Mucosa of descending colon (tissue), 3 donors: Measurements from ENCODE around the gene GPR176. TPM values are rescaled to one million over a fixed set of nuclear protein-coding genes. Genes with fewer than 3 reads are reported as not detected.

ENCODE experiments used
- ATAC-seq: fragments of 200-7000 bp; cut with Tn5 transposase; one replicate; pipeline ENCODE4 v1.9.1; 2020; ENCODE audit warnings: mild to moderate bottlenecking, moderate library complexity
- DNase-seq, 3 donors: peaks; one replicate each; pipeline ENCODE4 v3.0.0-alpha.2; 2020
- H3K36me3 ChIP-seq: fragments of 200-600 bp; one replicate; pipeline ENCODE4 v1.8.0; 2021; ENCODE audit warnings: low read depth, mild to moderate bottlenecking
- H3K4me1 ChIP-seq: fragments of 200-600 bp; one replicate; pipeline ENCODE4 v1.8.0; 2021; ENCODE audit warnings: low read depth, mild to moderate bottlenecking
- H3K4me3 ChIP-seq: fragments of 200-600 bp; one replicate; pipeline ENCODE4 v1.8.0; 2021; ENCODE audit warnings: mild to moderate bottlenecking
- H3K9me3 ChIP-seq: fragments of 200-600 bp; one replicate; pipeline ENCODE4 v1.8.0; 2021; ENCODE audit warnings: mild to moderate bottlenecking
- CTCF ChIP-seq: fragments of 200-600 bp; IDR thresholded peaks from one replicate; pipeline ENCODE4 v1.8.0; 2022; ENCODE audit warnings: antibody characterized with exemption, mild to moderate bottlenecking
- intact Hi-C, 2 donors: fragments of 100-400 bp; cut with DNase I in 1 of 2; cut with micrococcal nuclease in 1 of 2; formaldehyde crosslinking; loops; one replicate each; pipeline versions ENCODE4 v1.11.0 to v1.11.1; 2022; cut with DNase I, micrococcal nuclease
- total RNA-seq, 3 donors: library from RNA; stranded (reverse); fragmentation: NEBNext Ultra II Directional in 2 of 3; extraction: Animal tissue kit (Norgen Biotek cat#: 25700) in 2 of 3; gene quantifications; one replicate each; pipeline versions ENCODE4 v1.2.1 to v1.2.4, GENCODE V29; 2021 to 2023
- donor health status: DM: no; HTN: no; CAD: no; lungs with moderate emphysema.
- donor health status: DM: no; HTN: no; CAD: no.
- donor health status: DM: no; HTN: yes; CAD: no.

GPR176 gene
- total RNA-seq, 3 donors from 2014 or later: 0.32 to 4.9 (median 1.2) TPM

DNA sequence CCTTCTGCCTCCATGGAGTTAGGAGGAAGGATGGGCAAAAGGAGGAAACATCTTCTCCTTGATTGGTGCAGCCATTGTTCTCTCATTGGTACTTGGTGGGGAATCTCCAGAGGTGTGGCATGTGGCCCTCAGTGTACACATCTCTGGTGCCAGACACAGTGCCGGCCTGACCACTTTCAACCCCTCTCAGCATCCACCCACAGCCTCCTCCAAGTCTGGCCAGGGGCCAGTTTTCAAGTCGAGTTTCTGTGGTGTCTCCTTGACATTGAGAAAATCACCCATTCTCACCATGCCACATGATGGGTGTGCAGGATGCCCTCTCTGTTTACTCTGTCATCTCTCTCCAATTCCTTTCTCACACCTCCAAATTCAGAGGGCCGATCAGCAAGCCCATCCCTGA, 124.6 kb downstream of the GPR176 start:
- Histone ChIP-seq H3K4me3 (no peak overlapping the region), H3K4me1 (no peaks in the 10 kb centered on the region), H3K9me3 (no peaks in the 10 kb centered on the region), H3K36me3 (no peaks in the 10 kb centered on the region)
- ATAC-seq (no peak), DNase-seq (no peak)
- intact Hi-C loops: no loop called here
- no peak for TF ChIP-seq CTCF

- Histone ChIP-seq H3K36me3 (no peaks in the 10 kb centered on the region), H3K9me3 (no peaks in the 10 kb centered on the region), H3K4me1 (no peaks in the 10 kb centered on the region), H3K4me3 (no peak overlapping the region)
- intact Hi-C loops: no loop called here
- ATAC-seq (no peak), DNase-seq (no peak)
- TF ChIP-seq CTCF: no peak
Measured at GRCh38 chr15:39794954-39795353, 125.1 kb downstream of the GPR176 start.

- no peak for ATAC-seq
- no peaks in the 10 kb centered on the region for H3K9me3 ChIP-seq
- no peak overlapping the region for H3K4me3 ChIP-seq
- H3K4me1 ChIP-seq: no peaks in the 10 kb centered on the region
- DNase-seq: no peak
- intact Hi-C loops: no loop called here
- no peaks in the 10 kb centered on the region for H3K36me3 ChIP-seq
- TF ChIP-seq CTCF: no peak
Measured at GRCh38 chr15:39793923-39794322, 126.1 kb downstream of the GPR176 start.

DNA sequence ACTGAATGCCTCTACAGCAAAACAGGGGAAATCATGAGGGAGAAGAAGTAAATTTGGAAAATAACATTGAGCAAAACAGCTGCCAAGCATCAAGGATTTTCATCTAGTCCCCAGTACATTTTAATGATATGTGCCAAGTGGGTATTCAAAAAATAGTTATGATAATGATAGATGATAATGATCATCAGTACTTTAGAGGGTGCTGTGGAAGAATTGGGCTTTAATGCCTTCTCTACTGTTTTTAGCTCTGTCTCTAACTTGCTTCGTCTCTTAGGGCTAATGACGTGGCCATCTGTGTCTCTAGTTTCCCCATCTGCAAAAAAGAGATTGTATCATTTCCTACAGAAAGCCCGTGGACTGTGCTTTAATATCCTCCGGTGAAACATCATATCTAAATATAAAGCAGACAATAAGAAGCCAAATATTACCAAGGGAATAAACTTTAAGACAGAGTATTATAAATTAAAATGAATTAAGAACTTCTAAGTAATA, 127.2 kb downstream of the GPR176 start:
- H3K4me1 ChIP-seq: no peaks in the 10 kb centered on the region
- no peaks in the 10 kb centered on the region for H3K9me3 ChIP-seq
- DNase-seq (no peak), ATAC-seq (no peak)
- H3K4me3 ChIP-seq: no peak overlapping the region
- intact Hi-C loops: no loop called here
- TF ChIP-seq CTCF: no peak
- H3K36me3 ChIP-seq: no peaks in the 10 kb centered on the region

GRCh38 chr15:39792025-39792843, 127.8 kb downstream of the GPR176 start:
- H3K4me1 ChIP-seq: no peaks in the 10 kb centered on the region
- no peak for TF ChIP-seq CTCF
- no peaks in the 10 kb centered on the region for H3K36me3 ChIP-seq
- no peak for ATAC-seq
- H3K9me3 ChIP-seq: no peaks in the 10 kb centered on the region
- H3K4me3 ChIP-seq: no peak overlapping the region
- intact Hi-C loops: no loop called here
- DNase-seq: no peak
